ACC112 (cell line): ENCODE results near the gene EIPR1.
"Not testable (repeated sequence)": the region's sequence is repeated elsewhere in the genome, so short reads cannot be mapped to it uniquely, and the experiment has no call there.

ENCODE experiments used
- H2AFZ ChIP-seq: fragments of 200-600 bp; sonication (generic); one replicate; pipeline ENCODE4 v1.6.0; 2017; ENCODE audit warnings: antibody characterized with exemption, low read length; ENCODE audit not compliant: unreplicated experiment
- H3K27ac ChIP-seq: fragments of 200-600 bp; sonication (generic); 2 replicates; pipeline ENCODE4 v1.5.1; 2014; ENCODE audit warnings: low read depth, mild to moderate bottlenecking, antibody characterized with exemption, low read length, moderate library complexity
- H3K27me3 ChIP-seq: fragments of 200-600 bp; sonication (generic); 2 replicates; pipeline ENCODE4 v1.6.1; 2014; ENCODE audit warnings: mild to moderate bottlenecking, antibody characterized with exemption, low read length, moderate library complexity, mixed read lengths; ENCODE audit not compliant: insufficient read depth
- H3K36me3 ChIP-seq: fragments of 200-600 bp; sonication (generic); 2 replicates; pipeline ENCODE4 v1.6.1; 2016; ENCODE audit warnings: mild to moderate bottlenecking, antibody characterized with exemption, low read length, moderate library complexity, mixed read lengths; ENCODE audit not compliant: insufficient read depth
- H3K4me1 ChIP-seq: fragments of 200-600 bp; sonication (generic); one replicate; pipeline ENCODE4 v1.6.1; 2016; ENCODE audit warnings: low read length, mixed read lengths; ENCODE audit not compliant: insufficient read depth, unreplicated experiment, control insufficient read depth
- H3K4me3 ChIP-seq: fragments of 200-600 bp; sonication (generic); 2 replicates; pipeline ENCODE4 v1.5.1; 2014; ENCODE audit warnings: mild to moderate bottlenecking, low read depth, low read length
- H3K79me2 ChIP-seq: fragments of 200-600 bp; sonication (generic); one replicate; pipeline ENCODE4 v1.6.0; 2016; ENCODE audit warnings: low read length; ENCODE audit not compliant: control insufficient read depth, unreplicated experiment, insufficient read depth

The EIPR1 gene

DNA sequence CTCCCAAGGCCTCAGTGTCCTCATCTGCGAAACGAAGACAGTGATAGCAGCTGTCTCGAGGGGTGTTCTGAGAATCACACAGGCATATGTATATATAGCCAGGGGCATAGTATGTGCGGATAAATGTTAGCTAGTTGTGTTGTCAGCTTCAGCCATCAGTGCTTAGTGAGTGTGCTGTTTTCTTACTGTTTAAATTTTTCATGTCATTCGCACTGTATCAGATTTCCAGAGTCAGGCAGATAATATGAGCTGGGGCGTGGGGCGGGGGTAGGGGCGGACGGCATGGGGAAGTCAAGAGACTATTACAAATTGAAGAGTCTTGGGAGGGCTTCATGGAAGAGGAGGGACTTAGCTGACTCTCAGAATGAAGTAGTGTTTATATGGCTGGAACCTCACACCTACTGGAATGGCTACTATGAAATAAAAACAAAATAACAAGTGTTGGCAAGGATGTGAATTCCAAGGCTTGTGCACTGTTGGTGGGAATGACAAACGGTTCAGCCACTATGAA lies 8.9 kb upstream of the EIPR1 start:
- H3K4me1 ChIP-seq, result no peaks in the 10 kb centered on the region
- H3K4me3 ChIP-seq, result no peak overlapping the region
- H3K27me3 ChIP-seq, result no peaks in the 10 kb centered on the region
- no peak overlapping the region for H2AFZ ChIP-seq
- H3K79me2 ChIP-seq, result peaks cover 49% of the 10 kb centered on the region
- H3K27ac ChIP-seq, result no peak overlapping the region
- H3K36me3 ChIP-seq, result peaks cover 30% of the 10 kb centered on the region

- Histone ChIP-seq H3K4me3 (peak within 1 kb of the TSS; percentile 92), H3K4me1 (peaks cover 16% of the 10 kb centered on the region), H2AFZ (peak within 1 kb of the TSS; percentile 76), H3K79me2 (peaks cover 59% of the 10 kb centered on the region), H3K27me3 (no peaks in the 10 kb centered on the region), H3K36me3 (peaks cover 4% of the 10 kb centered on the region; the same call in 1 of the 2 replicates), H3K27ac (peak within 1 kb of the TSS; percentile 70)
Observed at GRCh38 chr2:3379647-3380534, 2.3 kb upstream of the EIPR1 start, which contains the start of gene TRAPPC12. Gene TRAPPC12 (plus strand): TSS chr2:3379694. CDS start chr2:3387624, 7,930 bp downstream.

DNA sequence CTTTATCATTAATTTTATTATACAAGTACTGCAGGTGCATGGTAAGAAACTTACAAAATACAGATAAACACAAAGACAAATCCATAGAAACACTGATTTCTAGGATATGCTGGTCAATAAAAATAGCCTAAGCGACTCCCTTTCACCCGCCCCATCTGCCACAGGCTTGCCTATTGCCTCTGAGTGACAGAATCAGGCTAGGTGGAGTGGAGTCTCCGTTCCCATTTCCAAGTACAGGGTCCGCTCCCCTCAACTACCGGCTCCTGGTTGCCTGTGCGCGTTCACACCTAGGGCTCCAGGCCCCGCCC lies 1.7 kb upstream of the EIPR1 start:
- H3K4me1 ChIP-seq, result peaks cover 16% of the 10 kb centered on the region
- H3K4me3 ChIP-seq, result peak overlapping the region; percentile 92
- H3K36me3 ChIP-seq, result peaks cover 4% of the 10 kb centered on the region; the same call in 1 of the 2 replicates
- H3K27me3 ChIP-seq, result no peaks in the 10 kb centered on the region
- peak overlapping the region; percentile 76 for H2AFZ ChIP-seq
- H3K27ac ChIP-seq, result peak overlapping the region; percentile 70
- peaks cover 54% of the 10 kb centered on the region for H3K79me2 ChIP-seq

- Histone ChIP-seq H3K36me3 (peaks cover 4% of the 10 kb centered on the region; the same call in 1 of the 2 replicates), H3K4me1 (peaks cover 16% of the 10 kb centered on the region), H2AFZ (peak overlapping the region; percentile 94), H3K27ac (no peak overlapping the region), H3K27me3 (no peaks in the 10 kb centered on the region), H3K4me3 (peak overlapping the region; percentile 92), H3K79me2 (peaks cover 45% of the 10 kb centered on the region)
Observed at GRCh38 chr2:3377279-3377611, 373 bp downstream of the EIPR1 start.

GRCh38 chr2:3376821-3377220 lies 797 bp downstream of the EIPR1 start:
- H3K36me3 ChIP-seq, result peaks cover 4% of the 10 kb centered on the region; the same call in 1 of the 2 replicates
- peak overlapping the region; percentile 94 for H2AFZ ChIP-seq
- H3K79me2 ChIP-seq, result peaks cover 43% of the 10 kb centered on the region
- H3K27me3 ChIP-seq, result no peaks in the 10 kb centered on the region
- H3K4me1 ChIP-seq, result peaks cover 16% of the 10 kb centered on the region
- peak overlapping the region; percentile 92 for H3K4me3 ChIP-seq
- no peak overlapping the region for H3K27ac ChIP-seq

- not testable (repeated sequence) for H3K36me3 ChIP-seq, H3K4me1 ChIP-seq, H2AFZ ChIP-seq, H3K27ac ChIP-seq, H3K27me3 ChIP-seq, H3K4me3 ChIP-seq
- peaks cover 22% of the 10 kb centered on the region for H3K79me2 ChIP-seq
Observed at GRCh38 chr2:3369340-3370181, 8.1 kb downstream of the EIPR1 start.

DNA sequence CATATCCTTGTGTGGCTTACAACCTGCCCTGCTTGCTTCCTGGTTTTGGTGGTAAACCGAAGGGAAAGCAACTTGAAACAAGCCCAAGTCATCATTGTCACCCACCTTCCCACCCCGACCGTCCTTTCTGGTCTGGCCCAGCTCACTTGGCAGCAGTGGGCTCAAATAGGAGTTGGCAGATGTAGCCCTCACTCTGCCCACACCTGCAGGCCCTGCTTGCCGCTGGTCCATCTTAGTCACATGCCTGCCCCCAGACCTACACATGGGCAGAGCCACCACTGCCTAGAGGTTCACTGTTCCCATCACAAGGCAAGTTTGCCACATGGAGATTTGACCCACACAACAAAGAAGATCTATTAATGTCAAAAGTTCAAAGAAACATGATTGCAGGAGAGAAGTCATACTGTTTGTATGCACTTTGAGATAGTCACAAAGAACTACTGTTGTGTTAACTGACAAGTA lies 9.3 kb downstream of the EIPR1 start:
- Histone ChIP-seq H3K4me1 (no peaks in the 10 kb centered on the region), H3K4me3 (no peak overlapping the region), H3K27ac (no peak overlapping the region), H3K36me3 (no peaks in the 10 kb centered on the region; the same call in 1 of the 2 replicates), H3K27me3 (no peaks in the 10 kb centered on the region), H3K79me2 (peaks cover 24% of the 10 kb centered on the region), H2AFZ (no peak overlapping the region)

GRCh38 chr2:3365219-3365618 lies 12.4 kb downstream of the EIPR1 start:
- Histone ChIP-seq H3K79me2 (peaks cover 28% of the 10 kb centered on the region), H2AFZ (no peak overlapping the region), H3K4me3 (no peak overlapping the region), H3K36me3 (no peaks in the 10 kb centered on the region; the same call in 1 of the 2 replicates), H3K4me1 (no peaks in the 10 kb centered on the region), H3K27me3 (no peaks in the 10 kb centered on the region), H3K27ac (no peak overlapping the region)

GRCh38 chr2:3361518-3362389 lies 15.9 kb downstream of the EIPR1 start:
- Histone ChIP-seq H3K36me3 (no peaks in the 10 kb centered on the region), H3K79me2 (peaks cover 28% of the 10 kb centered on the region), H3K4me1 (no peaks in the 10 kb centered on the region), H3K27me3 (no peaks in the 10 kb centered on the region), H3K27ac (no peak overlapping the region), H3K4me3 (no peak overlapping the region), H2AFZ (no peak overlapping the region)

DNA sequence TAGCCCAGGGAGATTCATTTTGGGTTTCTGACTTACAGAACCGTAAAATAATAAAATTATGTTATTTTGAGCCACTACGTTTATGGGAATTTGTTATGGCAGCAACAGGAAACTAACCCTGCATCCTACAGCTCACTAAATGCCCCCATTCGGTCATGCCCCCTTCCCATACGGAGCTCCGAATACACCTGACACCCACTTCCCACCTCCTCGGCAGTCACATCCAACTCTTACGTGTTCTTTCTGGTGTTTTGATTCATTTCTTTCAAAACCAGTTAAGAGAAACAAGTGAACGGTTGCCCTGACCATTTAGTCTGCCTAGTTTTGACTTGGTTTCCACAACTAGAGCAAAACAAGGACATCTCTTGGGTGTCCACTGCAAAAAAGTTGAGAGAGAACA lies 19.7 kb downstream of the EIPR1 start:
- Histone ChIP-seq H3K27me3 (no peaks in the 10 kb centered on the region), H2AFZ (no peak overlapping the region), H3K36me3 (peaks cover 9% of the 10 kb centered on the region), H3K4me3 (no peak overlapping the region), H3K4me1 (no peaks in the 10 kb centered on the region), H3K27ac (no peak overlapping the region), H3K79me2 (peaks cover 25% of the 10 kb centered on the region)
